ENCODE data around the gene SAP30.

DNA sequence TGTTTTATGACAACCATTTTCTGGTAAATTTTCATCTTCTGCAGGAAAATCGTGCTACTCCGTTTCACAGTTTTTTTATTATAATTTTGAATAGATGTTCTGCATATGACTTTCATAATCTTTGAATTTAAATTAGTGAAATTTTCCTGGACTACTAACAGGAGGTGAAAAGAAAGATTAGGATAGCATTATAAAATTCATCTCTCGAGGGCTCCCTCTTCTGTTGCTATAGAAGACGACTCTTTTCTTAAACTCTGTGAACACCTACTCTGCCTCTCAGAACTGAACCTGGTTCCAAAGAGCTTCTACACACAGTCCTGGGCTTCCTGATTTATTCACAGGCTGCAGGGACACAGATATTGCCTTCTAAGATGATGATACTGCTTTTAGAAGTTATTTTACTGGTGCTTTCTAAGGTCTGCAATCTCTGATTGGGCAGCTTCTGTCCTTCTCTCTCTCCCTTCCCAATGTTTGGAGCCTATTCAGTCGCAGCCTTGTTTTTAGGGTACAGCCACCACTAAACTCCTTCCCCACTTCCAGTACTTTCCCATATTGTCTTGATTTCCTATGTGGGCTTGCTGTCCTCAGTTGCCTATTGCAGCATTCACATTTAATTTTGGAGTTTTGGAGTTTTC, 10.1 kb upstream of the SAP30 start:
- TF ChIP-seq CTCF (IDR thresholded peaks at IDR 0.05) (no peak), MYBL2 (CRISPR knock-in tag; IDR thresholded peaks at IDR 0.05) (no peak), SP1 (CRISPR knock-in tag; conservative IDR thresholded peaks at IDR 0.05) (no peak), E2F1 (CRISPR knock-in tag; IDR thresholded peaks at IDR 0.05) (no peak), CREM (CRISPR knock-in tag; IDR thresholded peaks at IDR 0.05) (no peak), ZNF671 (CRISPR knock-in tag; IDR thresholded peaks at IDR 0.05) (no peak)
- TF ChIP-seq, protein P1, sequence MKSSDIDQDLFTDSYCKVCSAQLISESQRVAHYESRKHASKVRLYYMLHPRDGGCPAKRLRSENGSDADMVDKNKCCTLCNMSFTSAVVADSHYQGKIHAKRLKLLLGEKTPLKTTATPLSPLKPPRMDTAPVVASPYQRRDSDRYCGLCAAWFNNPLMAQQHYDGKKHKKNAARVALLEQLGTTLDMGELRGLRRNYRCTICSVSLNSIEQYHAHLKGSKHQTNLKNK (CRISPR knock-in tag; IDR thresholded peaks at IDR 0.05): no peak
- TF ChIP-seq, protein P2, sequence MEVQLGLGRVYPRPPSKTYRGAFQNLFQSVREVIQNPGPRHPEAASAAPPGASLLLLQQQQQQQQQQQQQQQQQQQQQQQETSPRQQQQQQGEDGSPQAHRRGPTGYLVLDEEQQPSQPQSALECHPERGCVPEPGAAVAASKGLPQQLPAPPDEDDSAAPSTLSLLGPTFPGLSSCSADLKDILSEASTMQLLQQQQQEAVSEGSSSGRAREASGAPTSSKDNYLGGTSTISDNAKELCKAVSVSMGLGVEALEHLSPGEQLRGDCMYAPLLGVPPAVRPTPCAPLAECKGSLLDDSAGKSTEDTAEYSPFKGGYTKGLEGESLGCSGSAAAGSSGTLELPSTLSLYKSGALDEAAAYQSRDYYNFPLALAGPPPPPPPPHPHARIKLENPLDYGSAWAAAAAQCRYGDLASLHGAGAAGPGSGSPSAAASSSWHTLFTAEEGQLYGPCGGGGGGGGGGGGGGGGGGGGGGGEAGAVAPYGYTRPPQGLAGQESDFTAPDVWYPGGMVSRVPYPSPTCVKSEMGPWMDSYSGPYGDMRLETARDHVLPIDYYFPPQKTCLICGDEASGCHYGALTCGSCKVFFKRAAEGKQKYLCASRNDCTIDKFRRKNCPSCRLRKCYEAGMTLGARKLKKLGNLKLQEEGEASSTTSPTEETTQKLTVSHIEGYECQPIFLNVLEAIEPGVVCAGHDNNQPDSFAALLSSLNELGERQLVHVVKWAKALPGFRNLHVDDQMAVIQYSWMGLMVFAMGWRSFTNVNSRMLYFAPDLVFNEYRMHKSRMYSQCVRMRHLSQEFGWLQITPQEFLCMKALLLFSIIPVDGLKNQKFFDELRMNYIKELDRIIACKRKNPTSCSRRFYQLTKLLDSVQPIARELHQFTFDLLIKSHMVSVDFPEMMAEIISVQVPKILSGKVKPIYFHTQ (CRISPR knock-in tag; IDR thresholded peaks at IDR 0.05): no peak
- TF ChIP-seq, protein P3, sequence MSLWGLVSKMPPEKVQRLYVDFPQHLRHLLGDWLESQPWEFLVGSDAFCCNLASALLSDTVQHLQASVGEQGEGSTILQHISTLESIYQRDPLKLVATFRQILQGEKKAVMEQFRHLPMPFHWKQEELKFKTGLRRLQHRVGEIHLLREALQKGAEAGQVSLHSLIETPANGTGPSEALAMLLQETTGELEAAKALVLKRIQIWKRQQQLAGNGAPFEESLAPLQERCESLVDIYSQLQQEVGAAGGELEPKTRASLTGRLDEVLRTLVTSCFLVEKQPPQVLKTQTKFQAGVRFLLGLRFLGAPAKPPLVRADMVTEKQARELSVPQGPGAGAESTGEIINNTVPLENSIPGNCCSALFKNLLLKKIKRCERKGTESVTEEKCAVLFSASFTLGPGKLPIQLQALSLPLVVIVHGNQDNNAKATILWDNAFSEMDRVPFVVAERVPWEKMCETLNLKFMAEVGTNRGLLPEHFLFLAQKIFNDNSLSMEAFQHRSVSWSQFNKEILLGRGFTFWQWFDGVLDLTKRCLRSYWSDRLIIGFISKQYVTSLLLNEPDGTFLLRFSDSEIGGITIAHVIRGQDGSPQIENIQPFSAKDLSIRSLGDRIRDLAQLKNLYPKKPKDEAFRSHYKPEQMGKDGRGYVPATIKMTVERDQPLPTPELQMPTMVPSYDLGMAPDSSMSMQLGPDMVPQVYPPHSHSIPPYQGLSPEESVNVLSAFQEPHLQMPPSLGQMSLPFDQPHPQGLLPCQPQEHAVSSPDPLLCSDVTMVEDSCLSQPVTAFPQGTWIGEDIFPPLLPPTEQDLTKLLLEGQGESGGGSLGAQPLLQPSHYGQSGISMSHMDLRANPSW (CRISPR knock-in tag; conservative IDR thresholded peaks at IDR 0.05; ENCODE audit: low read depth): no peak
- TF ChIP-seq, protein P4, sequence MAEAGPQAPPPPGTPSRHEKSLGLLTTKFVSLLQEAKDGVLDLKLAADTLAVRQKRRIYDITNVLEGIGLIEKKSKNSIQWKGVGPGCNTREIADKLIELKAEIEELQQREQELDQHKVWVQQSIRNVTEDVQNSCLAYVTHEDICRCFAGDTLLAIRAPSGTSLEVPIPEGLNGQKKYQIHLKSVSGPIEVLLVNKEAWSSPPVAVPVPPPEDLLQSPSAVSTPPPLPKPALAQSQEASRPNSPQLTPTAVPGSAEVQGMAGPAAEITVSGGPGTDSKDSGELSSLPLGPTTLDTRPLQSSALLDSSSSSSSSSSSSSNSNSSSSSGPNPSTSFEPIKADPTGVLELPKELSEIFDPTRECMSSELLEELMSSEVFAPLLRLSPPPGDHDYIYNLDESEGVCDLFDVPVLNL (CRISPR knock-in tag; IDR thresholded peaks at IDR 0.05; ENCODE audit: borderline replicate concordance, low read depth): no peak
